Fibroblast of villous mesenchyme (primary cell): ENCODE results near the gene SALL4. TPM values are rescaled to one million over a fixed set of nuclear protein-coding genes. Genes with fewer than 3 reads are reported as not detected.
"Not testable (repeated sequence)": the region's sequence is repeated elsewhere in the genome, so short reads cannot be mapped to it uniquely, and the experiment has no call there.

Experiments used
- DNase-seq: peaks from one replicate; pipeline ENCODE4 v3.0.0-alpha.2; 2010; ENCODE audit warnings: low read depth
- H3K4me3 ChIP-seq: 2 replicates; pipeline ENCODE4 v1.5.1; 2011; ENCODE audit warnings: low read depth, mild to moderate bottlenecking, low read length
- CTCF ChIP-seq: IDR thresholded peaks from 2 replicates; pipeline ENCODE4 v1.5.1; 2012; ENCODE audit warnings: low read depth, mild to moderate bottlenecking, low read length; ENCODE audit not compliant: insufficient read depth
- total RNA-seq: library from RNA; depleted of rRNA; stranded (reverse); fragments of >200 nt; gene quantifications from 2 replicates; pipeline ENCODE4 v1.2.3, GENCODE V29; 2012

SALL4 gene
- total RNA-seq, 1 donor, result 0.43 TPM

GRCh38 chr20:51758978-51759544 lies 43.3 kb downstream of the SALL4 start:
- no peak for TF ChIP-seq CTCF
- DNase-seq, result peak; percentile 42
- H3K4me3 ChIP-seq, result no peak overlapping the region

GRCh38 chr20:51757226-51757625 lies 45.1 kb downstream of the SALL4 start:
- DNase-seq, result no peak
- H3K4me3 ChIP-seq, result no peak overlapping the region
- TF ChIP-seq CTCF, result no peak

GRCh38 chr20:51756653-51757052 lies 45.7 kb downstream of the SALL4 start:
- no peak for TF ChIP-seq CTCF
- DNase-seq, result no peak
- no peak overlapping the region for H3K4me3 ChIP-seq

- not testable (repeated sequence) for DNase-seq, H3K4me3 ChIP-seq
Observed at GRCh38 chr20:51753220-51753619, 49.1 kb downstream of the SALL4 start.

- no peak overlapping the region for H3K4me3 ChIP-seq
- DNase-seq, result peak; percentile 79
- no peak for TF ChIP-seq CTCF
Observed at GRCh38 chr20:51752343-51752951, 49.9 kb downstream of the SALL4 start.

- no peak overlapping the region for H3K4me3 ChIP-seq
- no peak for TF ChIP-seq CTCF
- no peak for DNase-seq
Observed at GRCh38 chr20:51750770-51751388, 51.4 kb downstream of the SALL4 start.

- DNase-seq, result peak; percentile 79
- no peak overlapping the region for H3K4me3 ChIP-seq
- no peak for TF ChIP-seq CTCF
Observed at GRCh38 chr20:51750037-51750769, 52.1 kb downstream of the SALL4 start.
